Measurements from ENCODE around the gene C10orf71. TPM values are rescaled to one million over a fixed set of nuclear protein-coding genes. Genes with fewer than 3 reads are reported as not detected.

Gene C10orf71
- total and polyA plus RNA-seq, 2 experiments from 2014 or later, result not detected

GRCh38 chr10:49347342-49347741 lies 48.4 kb downstream of the C10orf71 start:
- Histone ChIP-seq H3K4me3 (no peak overlapping the region), H3K4me2 (no peak overlapping the region), H3K9me3 (ENCODE audit: low read depth) (no peaks in the 10 kb centered on the region), H3K4me1 (ENCODE audit: insufficient read depth) (no peaks in the 10 kb centered on the region), H3K27ac (no peak overlapping the region), H3K27me3 (no peaks in the 10 kb centered on the region), H4K20me1 (ENCODE audit: insufficient read depth, poor library complexity, severe bottlenecking) (no peaks in the 10 kb centered on the region), H3K79me2 (no peaks in the 10 kb centered on the region), H3K36me3 (replicated peaks; ENCODE audit: insufficient read depth, low read depth) (no peaks in the 10 kb centered on the region), H2AFZ (no peak overlapping the region), H3K9me2 (replicated peaks; ENCODE audit: insufficient read depth) (no peaks in the 10 kb centered on the region)
- WGBS (ENCODE audit: low lambda C conversion rate, missing lambda C conversion rate), result 93% methylated on average over 4 of the region's 4 CpGs
- no peak for DNase-seq (ENCODE audit: low spot score)
- no peak for TF ChIP-seq EZH2 (IDR thresholded peaks at IDR 0.05; ENCODE audit: borderline replicate concordance)
- TF ChIP-seq, protein P1, sequence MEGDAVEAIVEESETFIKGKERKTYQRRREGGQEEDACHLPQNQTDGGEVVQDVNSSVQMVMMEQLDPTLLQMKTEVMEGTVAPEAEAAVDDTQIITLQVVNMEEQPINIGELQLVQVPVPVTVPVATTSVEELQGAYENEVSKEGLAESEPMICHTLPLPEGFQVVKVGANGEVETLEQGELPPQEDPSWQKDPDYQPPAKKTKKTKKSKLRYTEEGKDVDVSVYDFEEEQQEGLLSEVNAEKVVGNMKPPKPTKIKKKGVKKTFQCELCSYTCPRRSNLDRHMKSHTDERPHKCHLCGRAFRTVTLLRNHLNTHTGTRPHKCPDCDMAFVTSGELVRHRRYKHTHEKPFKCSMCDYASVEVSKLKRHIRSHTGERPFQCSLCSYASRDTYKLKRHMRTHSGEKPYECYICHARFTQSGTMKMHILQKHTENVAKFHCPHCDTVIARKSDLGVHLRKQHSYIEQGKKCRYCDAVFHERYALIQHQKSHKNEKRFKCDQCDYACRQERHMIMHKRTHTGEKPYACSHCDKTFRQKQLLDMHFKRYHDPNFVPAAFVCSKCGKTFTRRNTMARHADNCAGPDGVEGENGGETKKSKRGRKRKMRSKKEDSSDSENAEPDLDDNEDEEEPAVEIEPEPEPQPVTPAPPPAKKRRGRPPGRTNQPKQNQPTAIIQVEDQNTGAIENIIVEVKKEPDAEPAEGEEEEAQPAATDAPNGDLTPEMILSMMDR (IDR thresholded peaks at IDR 0.05; ENCODE audit: poor library complexity), result no peak
- TF ChIP-seq EZH2phosphoT487 (IDR thresholded peaks at IDR 0.05; ENCODE audit: low read depth, severe bottlenecking, unreplicated experiment), result no peak

DNA sequence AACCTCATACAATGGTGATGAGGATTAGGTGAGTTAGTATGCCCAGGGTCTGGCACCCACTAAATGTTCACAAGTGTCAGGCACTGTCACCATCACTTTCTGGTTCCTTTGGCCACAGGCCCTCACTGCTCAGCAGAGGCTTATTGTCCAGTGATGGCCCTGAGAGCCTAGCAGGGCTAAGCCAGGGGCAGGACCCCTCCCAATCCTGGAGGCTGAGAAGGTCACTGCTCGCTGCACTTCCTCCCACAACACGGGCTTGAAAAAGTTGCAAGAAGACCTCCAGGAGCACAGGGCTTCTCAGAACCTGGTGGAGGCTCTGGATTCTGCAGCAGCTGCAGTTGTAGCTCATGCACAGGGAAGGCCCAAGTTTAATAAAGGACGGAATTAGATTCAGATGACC lies 48.9 kb downstream of the C10orf71 start:
- no peaks in the 10 kb centered on the region for H3K9me2 ChIP-seq (replicated peaks; ENCODE audit: insufficient read depth)
- H3K4me2 ChIP-seq, result no peak overlapping the region
- no peaks in the 10 kb centered on the region for H3K9me3 ChIP-seq (ENCODE audit: low read depth)
- no peaks in the 10 kb centered on the region for H3K4me1 ChIP-seq (ENCODE audit: insufficient read depth)
- H3K27ac ChIP-seq, result no peak overlapping the region
- TF ChIP-seq EZH2 (IDR thresholded peaks at IDR 0.05; ENCODE audit: borderline replicate concordance) (no peak), EZH2phosphoT487 (IDR thresholded peaks at IDR 0.05; ENCODE audit: low read depth, severe bottlenecking, unreplicated experiment) (no peak)
- TF ChIP-seq, protein P1 (IDR thresholded peaks at IDR 0.05; ENCODE audit: poor library complexity), result no peak
- no peak overlapping the region for H2AFZ ChIP-seq
- no peak for DNase-seq (ENCODE audit: low spot score)
- H3K27me3 ChIP-seq, result no peaks in the 10 kb centered on the region
- no peaks in the 10 kb centered on the region for H3K79me2 ChIP-seq
- 83% methylated on average over 3 of the region's 3 CpGs for WGBS (ENCODE audit: low lambda C conversion rate, missing lambda C conversion rate)
- H3K4me3 ChIP-seq, result no peak overlapping the region
- H3K36me3 ChIP-seq (replicated peaks; ENCODE audit: insufficient read depth, low read depth), result no peaks in the 10 kb centered on the region
- H4K20me1 ChIP-seq (ENCODE audit: insufficient read depth, poor library complexity, severe bottlenecking), result no peaks in the 10 kb centered on the region

- TF ChIP-seq, protein P1 (IDR thresholded peaks at IDR 0.05; ENCODE audit: poor library complexity), result no peak
- Histone ChIP-seq H3K79me2 (no peaks in the 10 kb centered on the region), H3K4me2 (no peak overlapping the region), H2AFZ (no peak overlapping the region), H3K36me3 (replicated peaks; ENCODE audit: insufficient read depth, low read depth) (no peaks in the 10 kb centered on the region), H3K4me1 (ENCODE audit: insufficient read depth) (no peaks in the 10 kb centered on the region), H4K20me1 (ENCODE audit: insufficient read depth, poor library complexity, severe bottlenecking) (no peaks in the 10 kb centered on the region), H3K27ac (no peak overlapping the region), H3K4me3 (no peak overlapping the region), H3K9me3 (ENCODE audit: low read depth) (no peaks in the 10 kb centered on the region), H3K9me2 (replicated peaks; ENCODE audit: insufficient read depth) (no peaks in the 10 kb centered on the region), H3K27me3 (no peaks in the 10 kb centered on the region)
- WGBS (ENCODE audit: low lambda C conversion rate, missing lambda C conversion rate), result 72% methylated on average over 2 of the region's 2 CpGs
- no peak for DNase-seq (ENCODE audit: low spot score)
Observed at GRCh38 chr10:49348593-49348992, 49.6 kb downstream of the C10orf71 start.

DNA sequence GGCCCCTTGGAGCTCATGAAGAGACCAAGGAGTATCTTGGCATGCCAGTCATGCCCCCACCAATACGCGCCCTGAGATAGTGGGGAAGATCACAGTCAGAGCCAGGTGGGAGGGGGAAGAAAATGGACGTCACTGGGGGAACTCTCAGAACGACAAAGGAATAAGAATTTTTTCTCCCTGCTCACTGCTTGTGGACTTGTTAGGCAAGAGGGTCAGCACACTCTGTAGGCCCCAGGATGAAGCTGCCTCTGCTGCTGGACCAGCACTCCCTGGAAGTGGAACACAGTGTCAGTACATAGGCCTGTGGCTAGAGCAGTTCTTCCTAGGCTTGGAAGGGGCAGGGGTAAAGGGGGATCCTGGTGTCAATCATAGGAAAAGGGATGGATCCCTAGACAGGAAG lies 50.4 kb downstream of the C10orf71 start:
- no peaks in the 10 kb centered on the region for H3K4me1 ChIP-seq (ENCODE audit: insufficient read depth)
- no peaks in the 10 kb centered on the region for H3K27me3 ChIP-seq
- TF ChIP-seq EZH2 (IDR thresholded peaks at IDR 0.05; ENCODE audit: borderline replicate concordance), result no peak
- TF ChIP-seq, protein P1 (IDR thresholded peaks at IDR 0.05; ENCODE audit: poor library complexity), result no peak
- TF ChIP-seq EZH2phosphoT487 (IDR thresholded peaks at IDR 0.05; ENCODE audit: low read depth, severe bottlenecking, unreplicated experiment), result no peak
- no peak overlapping the region for H3K4me2 ChIP-seq
- no peaks in the 10 kb centered on the region for H3K36me3 ChIP-seq (replicated peaks; ENCODE audit: insufficient read depth, low read depth)
- no peaks in the 10 kb centered on the region for H4K20me1 ChIP-seq (ENCODE audit: insufficient read depth, poor library complexity, severe bottlenecking)
- H3K9me3 ChIP-seq (ENCODE audit: low read depth), result no peaks in the 10 kb centered on the region
- no peak overlapping the region for H2AFZ ChIP-seq
- no peak for DNase-seq (ENCODE audit: low spot score)
- WGBS (ENCODE audit: low lambda C conversion rate, missing lambda C conversion rate), result 95% methylated on average over 4 of the region's 4 CpGs
- H3K79me2 ChIP-seq, result no peaks in the 10 kb centered on the region
- no peaks in the 10 kb centered on the region for H3K9me2 ChIP-seq (replicated peaks; ENCODE audit: insufficient read depth)
- H3K27ac ChIP-seq, result no peak overlapping the region
- no peak overlapping the region for H3K4me3 ChIP-seq
